ENCODE results near the gene LRMDA. TPM values are rescaled to one million over a fixed set of nuclear protein-coding genes. Genes with fewer than 3 reads are reported as not detected.

LRMDA gene
- total and polyA plus RNA-seq, 2 donors (not counting 3 experiments of a cell fraction or from before 2014, with no cell fraction given): 9.7 to 18.0 TPM

DNA sequence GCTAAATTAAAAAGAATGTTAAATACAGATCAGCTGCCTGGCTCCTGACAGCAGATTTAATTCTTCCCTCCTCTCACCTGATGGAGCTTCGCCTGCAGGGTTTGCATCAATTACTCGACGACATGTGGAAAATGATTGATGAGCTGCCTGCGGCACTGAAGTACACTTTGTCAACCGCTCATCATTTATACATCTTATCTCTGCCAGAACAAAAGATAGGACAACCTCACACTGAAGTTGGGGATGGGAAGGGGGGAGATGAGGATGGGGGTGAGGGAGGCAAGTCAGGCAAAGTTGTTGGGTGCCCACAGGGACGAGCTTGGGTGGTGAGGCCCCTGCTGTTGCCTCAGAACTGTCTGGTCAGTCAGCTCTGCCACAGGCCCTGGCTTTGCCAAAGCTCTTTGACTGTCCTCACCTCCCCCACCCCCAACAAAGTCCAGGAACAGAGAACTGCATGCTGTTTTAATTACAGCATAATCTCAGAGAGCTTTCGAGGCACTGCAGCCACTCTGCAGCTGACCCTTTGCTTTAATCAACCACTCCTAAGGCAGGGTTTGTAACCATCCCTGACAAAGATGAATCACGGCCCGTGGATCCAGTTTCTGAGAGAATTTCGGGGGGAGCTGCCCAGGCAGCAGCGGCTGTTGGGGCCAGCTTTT lies 702.3 kb downstream of the LRMDA start:
- intact Hi-C loops (cut with micrococcal nuclease): no loop called here
- Histone ChIP-seq H3K9me3 (replicated peaks; ENCODE audit: control insufficient read depth, insufficient read depth, low read length) (no peaks in the 10 kb centered on the region), H3K79me2 (ENCODE audit: control insufficient read depth, insufficient read depth, low read length) (no peaks in the 10 kb centered on the region), H3K4me3 (replicated peaks in 1 of 3; ENCODE audit: insufficient read depth in 1 of 3, low read depth in 1 of 3, low read length in 3 of 3) (no peak overlapping the region), H3K4me1 (ENCODE audit: control insufficient read depth, extremely low read depth, insufficient read depth, low read length) (no peaks in the 10 kb centered on the region), H3K4me2 (ENCODE audit: insufficient read depth, low read length) (no peak overlapping the region), H4K20me1 (replicated peaks; ENCODE audit: control insufficient read depth, extremely low read depth, insufficient read depth, low read length) (no peaks in the 10 kb centered on the region), H3K27me3 (ENCODE audit: control insufficient read depth in 2 of 2, insufficient read depth in 2 of 2, low read length in 2 of 2) (no peaks in the 10 kb centered on the region), H2AFZ (ENCODE audit: low read depth, low read length) (no peak overlapping the region), H3K27ac (ENCODE audit: insufficient read depth, low read depth, low read length) (no peak overlapping the region), H3K9ac (replicated peaks; ENCODE audit: extremely low read depth, insufficient read depth, low read length) (no peak overlapping the region), H3K36me3 (ENCODE audit: control insufficient read depth in 2 of 2, extremely low read depth in 1 of 2, insufficient read depth in 2 of 2, low read length in 2 of 2) (no peaks in the 10 kb centered on the region), H3K9me1 (replicated peaks; ENCODE audit: control insufficient read depth, extremely low read depth, insufficient read depth, low read length) (no peaks in the 10 kb centered on the region)
- ChIA-PET CTCF (interaction anchor here (1.1 kb wide), 1 partner anchor 170 kb away, joined by 3 read pairs; no protein-coding TSS in a partner anchor), POLR2A (interaction anchor here (0.7 kb wide), 1 partner anchor 105 kb away, joined by 4 read pairs; no protein-coding TSS in a partner anchor)
- FAIRE-seq (no peak), DNase-seq (ENCODE audit: low read depth, low spot score) (no peak)
- dilution Hi-C loops (cut with MboI; ENCODE audit: extremely low pct_ligation_motif_present, low sequenced_read_pairs): no loop called here
- BruUV-seq (replicated peaks): no TSS peak
- TF ChIP-seq EZH2 (IDR thresholded peaks at IDR 0.05; ENCODE audit: borderline replicate concordance, low read depth, low read length, severe bottlenecking) (no peak), GATA2 (IDR thresholded peaks at IDR 0.05; ENCODE audit: insufficient read depth, insufficient read length, low read depth, low read length) (no peak), POLR2AphosphoS5 (IDR thresholded peaks at IDR 0.05; ENCODE audit: insufficient read depth, low read depth, low read length) (no peak), MYC (IDR thresholded peaks at IDR 0.05; ENCODE audit: low read depth, low read length) (no peak), FOS (IDR thresholded peaks at IDR 0.05; ENCODE audit: borderline replicate concordance, insufficient read depth, low read length) (no peak), JUN (IDR thresholded peaks at IDR 0.05; ENCODE audit: borderline replicate concordance, insufficient read depth, insufficient read length, low read depth) (no peak), POLR2A (IDR thresholded peaks at IDR 0.05; ENCODE audit: low read depth, low read length) (no peak)
- TF ChIP-seq, protein P1, sequence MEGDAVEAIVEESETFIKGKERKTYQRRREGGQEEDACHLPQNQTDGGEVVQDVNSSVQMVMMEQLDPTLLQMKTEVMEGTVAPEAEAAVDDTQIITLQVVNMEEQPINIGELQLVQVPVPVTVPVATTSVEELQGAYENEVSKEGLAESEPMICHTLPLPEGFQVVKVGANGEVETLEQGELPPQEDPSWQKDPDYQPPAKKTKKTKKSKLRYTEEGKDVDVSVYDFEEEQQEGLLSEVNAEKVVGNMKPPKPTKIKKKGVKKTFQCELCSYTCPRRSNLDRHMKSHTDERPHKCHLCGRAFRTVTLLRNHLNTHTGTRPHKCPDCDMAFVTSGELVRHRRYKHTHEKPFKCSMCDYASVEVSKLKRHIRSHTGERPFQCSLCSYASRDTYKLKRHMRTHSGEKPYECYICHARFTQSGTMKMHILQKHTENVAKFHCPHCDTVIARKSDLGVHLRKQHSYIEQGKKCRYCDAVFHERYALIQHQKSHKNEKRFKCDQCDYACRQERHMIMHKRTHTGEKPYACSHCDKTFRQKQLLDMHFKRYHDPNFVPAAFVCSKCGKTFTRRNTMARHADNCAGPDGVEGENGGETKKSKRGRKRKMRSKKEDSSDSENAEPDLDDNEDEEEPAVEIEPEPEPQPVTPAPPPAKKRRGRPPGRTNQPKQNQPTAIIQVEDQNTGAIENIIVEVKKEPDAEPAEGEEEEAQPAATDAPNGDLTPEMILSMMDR (IDR thresholded peaks at IDR 0.05; ENCODE audit: extremely low read depth in 1 of 2, insufficient read depth in 1 of 2, low read depth in 1 of 2, low read length in 2 of 2): no peak
- TF ChIP-seq, protein P2, sequence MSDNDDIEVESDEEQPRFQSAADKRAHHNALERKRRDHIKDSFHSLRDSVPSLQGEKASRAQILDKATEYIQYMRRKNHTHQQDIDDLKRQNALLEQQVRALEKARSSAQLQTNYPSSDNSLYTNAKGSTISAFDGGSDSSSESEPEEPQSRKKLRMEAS (IDR thresholded peaks at IDR 0.05; ENCODE audit: insufficient read depth, insufficient read length): no peak
